Activated naive CD8-positive, alpha-beta T cell treated with anti-CD3 and anti-CD28 coated beads, Interleukin-2, amount 10 ng/mL, durations not matched to agents 7 days and 5 days (primary cell): Measurements from ENCODE around the gene BNIPL. TPM values are rescaled to one million over a fixed set of nuclear protein-coding genes. Genes with fewer than 3 reads are reported as not detected.

Experiments used
- ATAC-seq: fragments of 150-1000 bp; cut with Tn5 transposase; one replicate; pipeline ENCODE4 v1.10.0; 2021; ENCODE audit warnings: low read depth, moderate library complexity
- POLR2A ChIA-PET: fragments of 350-600 bp; sonication (Branson Sonifier 250); formaldehyde crosslinking; loops from one replicate; lab custom pipeline; 2021; ENCODE audit warnings: antibody characterized with exemption; lab: Charles Lee
- DNase-seq: peaks from one replicate; pipeline ENCODE4 v3.0.0; 2021
- H3K27ac Mint-ChIP-seq: one replicate; pipeline ENCODE4 v1.8.0; 2022; ENCODE audit warnings: mild to moderate bottlenecking, mixed read lengths
- H3K27me3 Mint-ChIP-seq: one replicate; pipeline ENCODE4 v1.8.0; 2022; ENCODE audit warnings: mild to moderate bottlenecking, moderate library complexity, mixed read lengths
- H3K36me3 Mint-ChIP-seq: one replicate; pipeline ENCODE4 v1.8.0; 2021; ENCODE audit warnings: mild to moderate bottlenecking, mixed read lengths
- H3K4me1 Mint-ChIP-seq: one replicate; pipeline ENCODE4 v1.8.0; 2021; ENCODE audit warnings: mixed read lengths
- H3K4me3 Mint-ChIP-seq: one replicate; pipeline ENCODE4 v1.8.0; 2022; ENCODE audit warnings: mild to moderate bottlenecking, moderate library complexity, mixed read lengths
- H3K9me3 Mint-ChIP-seq: one replicate; pipeline ENCODE4 v1.8.0; 2021; ENCODE audit warnings: mixed read lengths
- total RNA-seq, 2 experiments: library from RNA; stranded (reverse); gene quantifications; one replicate each; pipeline ENCODE4 v1.2.3, GENCODE V29; 2021

BNIPL gene
- total RNA-seq, 2 experiments from 2014 or later, result 2.8 to 4.1 TPM

GRCh38 chr1:151051356-151052009, 15.1 kb downstream of the BNIPL start:
- H3K27me3 Mint-ChIP-seq, result no peaks in the 10 kb centered on the region
- H3K4me1 Mint-ChIP-seq, result peaks cover 30% of the 10 kb centered on the region
- no peaks in the 10 kb centered on the region for H3K9me3 Mint-ChIP-seq
- ATAC-seq (no peak), DNase-seq (no peak)
- no peak overlapping the region for H3K4me3 Mint-ChIP-seq
- peaks cover 25% of the 10 kb centered on the region for H3K36me3 Mint-ChIP-seq
- POLR2A ChIA-PET, result interaction anchor here (0.6 to 1.5 kb wide), 3 partner anchors 8 to 364 kb away, joined by 3 read pairs; partner anchors contain the start of genes CDC42SE1 and MLLT11
- no peak overlapping the region for H3K27ac Mint-ChIP-seq

GRCh38 chr1:151054971-151055547, 18.7 kb downstream of the BNIPL start:
- Mint-ChIP-seq H3K27ac (peak overlapping the region; percentile 96), H3K9me3 (no peaks in the 10 kb centered on the region), H3K4me1 (peaks cover 35% of the 10 kb centered on the region), H3K27me3 (no peaks in the 10 kb centered on the region), H3K4me3 (peak overlapping the region; percentile 92), H3K36me3 (peaks cover 46% of the 10 kb centered on the region)
- POLR2A ChIA-PET, result interaction anchor here (1.0 to 7.0 kb wide), 4 partner anchors 9 to 81 kb away, joined by 3 to 90 read pairs (median 4); partner anchors contain the start of genes C1orf56 and GABPB2
- no peak for ATAC-seq
- no peak for DNase-seq

GRCh38 chr1:151055581-151055980, 19.2 kb downstream of the BNIPL start:
- H3K36me3 Mint-ChIP-seq, result peaks cover 46% of the 10 kb centered on the region
- ATAC-seq, result no peak
- peak overlapping the region; percentile 96 for H3K27ac Mint-ChIP-seq
- H3K9me3 Mint-ChIP-seq, result no peaks in the 10 kb centered on the region
- H3K27me3 Mint-ChIP-seq, result no peaks in the 10 kb centered on the region
- no peak for DNase-seq
- peak overlapping the region; percentile 92 for H3K4me3 Mint-ChIP-seq
- H3K4me1 Mint-ChIP-seq, result peaks cover 38% of the 10 kb centered on the region
- POLR2A ChIA-PET, result interaction anchor here (0.5 to 7.0 kb wide), 8 partner anchors 10 to 692 kb away, joined by 3 to 90 read pairs (median 4); partner anchors contain the start of genes C1orf56, GABPB2, RPRD2 and TNFAIP8L2

GRCh38 chr1:151056149-151056548, 19.8 kb downstream of the BNIPL start:
- DNase-seq (no peak), ATAC-seq (peak; percentile 34)
- Mint-ChIP-seq H3K27me3 (no peaks in the 10 kb centered on the region), H3K4me1 (peaks cover 43% of the 10 kb centered on the region), H3K4me3 (peak overlapping the region; percentile 92), H3K36me3 (peaks cover 46% of the 10 kb centered on the region), H3K9me3 (no peaks in the 10 kb centered on the region), H3K27ac (peak overlapping the region; percentile 96)
- POLR2A ChIA-PET, result interaction anchor here (0.5 to 7.0 kb wide), 9 partner anchors 10 to 692 kb away, joined by 3 to 90 read pairs (median 3); partner anchors contain the start of genes C1orf56, GABPB2, RPRD2 and TNFAIP8L2

- peak; percentile 52 for DNase-seq
- peaks cover 43% of the 10 kb centered on the region for H3K36me3 Mint-ChIP-seq
- no peak for ATAC-seq
- H3K9me3 Mint-ChIP-seq, result no peaks in the 10 kb centered on the region
- H3K4me3 Mint-ChIP-seq, result peak overlapping the region; percentile 92
- peaks cover 51% of the 10 kb centered on the region for H3K4me1 Mint-ChIP-seq
- H3K27ac Mint-ChIP-seq, result peak overlapping the region; percentile 96
- POLR2A ChIA-PET, result interaction anchor here (0.7 to 7.0 kb wide), 12 partner anchors 9 to 98 kb away, joined by 3 to 90 read pairs (median 9); partner anchors contain the start of genes C1orf56, GABPB2, MINDY1 and TNFAIP8L2
- H3K27me3 Mint-ChIP-seq, result no peaks in the 10 kb centered on the region
Measured at GRCh38 chr1:151058692-151059091, 22.3 kb downstream of the BNIPL start.

- POLR2A ChIA-PET, result interaction anchor here (0.7 to 7.0 kb wide), 13 partner anchors 8 to 480 kb away, joined by 3 to 90 read pairs (median 8); partner anchors contain the start of genes C1orf56, GABPB2, MCL1 and MINDY1
- peak; percentile 76 for ATAC-seq
- Mint-ChIP-seq H3K27ac (peak within 1 kb of the TSS; percentile 96), H3K4me1 (peaks cover 51% of the 10 kb centered on the region), H3K27me3 (no peaks in the 10 kb centered on the region), H3K9me3 (no peaks in the 10 kb centered on the region), H3K36me3 (peaks cover 43% of the 10 kb centered on the region), H3K4me3 (peak within 1 kb of the TSS; percentile 92)
- peak; percentile 90 for DNase-seq
Measured at GRCh38 chr1:151059109-151060006, 23.0 kb downstream of the BNIPL start, which contains the start of gene CDC42SE1. CDC42SE1 (minus strand) TSS chr1:151059622; CDS start chr1:151055730, 3,892 bp downstream.

GRCh38 chr1:151060007-151060656, 23.7 kb downstream of the BNIPL start, which contains the start of gene MLLT11:
MLLT11 (plus strand) TSS chr1:151060397; CDS start chr1:151067225, 6,828 bp downstream.
- peaks cover 37% of the 10 kb centered on the region for H3K36me3 Mint-ChIP-seq
- H3K9me3 Mint-ChIP-seq, result no peaks in the 10 kb centered on the region
- H3K27me3 Mint-ChIP-seq, result no peaks in the 10 kb centered on the region
- DNase-seq, result peak; percentile 56
- no peak for ATAC-seq
- H3K27ac Mint-ChIP-seq, result peak within 1 kb of the TSS; percentile 96
- peak within 1 kb of the TSS; percentile 92 for H3K4me3 Mint-ChIP-seq
- peaks cover 44% of the 10 kb centered on the region for H3K4me1 Mint-ChIP-seq
- POLR2A ChIA-PET, result interaction anchor here (0.7 to 7.0 kb wide), 13 partner anchors 8 to 480 kb away, joined by 3 to 90 read pairs (median 8); partner anchors contain the start of genes C1orf56, GABPB2, MCL1 and MINDY1

GRCh38 chr1:151060657-151061421, 24.5 kb downstream of the BNIPL start:
- H3K9me3 Mint-ChIP-seq, result no peaks in the 10 kb centered on the region
- H3K4me1 Mint-ChIP-seq, result peaks cover 37% of the 10 kb centered on the region
- no peak for ATAC-seq

GRCh38 chr1:151061704-151062103, 25.3 kb downstream of the BNIPL start:
- ATAC-seq, result no peak
- Mint-ChIP-seq H3K4me3 (no peak overlapping the region), H3K27me3 (no peaks in the 10 kb centered on the region), H3K9me3 (no peaks in the 10 kb centered on the region), H3K27ac (no peak overlapping the region), H3K36me3 (peaks cover 26% of the 10 kb centered on the region), H3K4me1 (peaks cover 28% of the 10 kb centered on the region)
- DNase-seq, result no peak
- POLR2A ChIA-PET, result interaction anchor here (0.7 to 6.2 kb wide), 2 partner anchors 10 to 97 kb away, joined by 4 to 74 read pairs; partner anchors contain the start of gene GABPB2

More at GRCh38 chr1:151060657-151061421, 24.5 kb downstream of the BNIPL start:
- no peak for DNase-seq
- Mint-ChIP-seq H3K36me3 (peaks cover 30% of the 10 kb centered on the region), H3K27ac (peak overlapping the region; percentile 96), H3K27me3 (no peaks in the 10 kb centered on the region), H3K4me3 (peak overlapping the region; percentile 92)
- POLR2A ChIA-PET, result interaction anchor here (1.2 to 7.0 kb wide), 7 partner anchors 11 to 100 kb away, joined by 3 to 90 read pairs (median 13); partner anchors contain the start of genes C1orf56, GABPB2, MINDY1 and TNFAIP8L2

- peaks cover 20% of the 10 kb centered on the region for H3K36me3 Mint-ChIP-seq
- H3K4me3 Mint-ChIP-seq, result no peak overlapping the region
- POLR2A ChIA-PET, result interaction anchor here (6.2 kb wide), 1 partner anchor 9 kb away, joined by 74 read pairs; the partner anchor contains the start of gene GABPB2
- H3K27ac Mint-ChIP-seq, result no peak overlapping the region
- ATAC-seq (no peak), DNase-seq (no peak)
- no peaks in the 10 kb centered on the region for H3K27me3 Mint-ChIP-seq
- H3K4me1 Mint-ChIP-seq, result peaks cover 21% of the 10 kb centered on the region
- H3K9me3 Mint-ChIP-seq, result no peaks in the 10 kb centered on the region
Measured at GRCh38 chr1:151062741-151063371, 26.5 kb downstream of the BNIPL start.
